GM23248 (cell line): ENCODE data around the gene PRLR. TPM values are rescaled to one million over a fixed set of nuclear protein-coding genes. Genes with fewer than 3 reads are reported as not detected.

Experiments
- DNase-seq: peaks from one replicate; pipeline ENCODE4 v3.0.0-alpha.2; 2015
- H2AFZ ChIP-seq: fragments of 200-600 bp; sonication (generic); 2 replicates; pipeline ENCODE4 v1.6.1; 2016; ENCODE audit warnings: antibody characterized with exemption
- H3F3A ChIP-seq: fragments of 200-600 bp; sonication (generic); 2 replicates; pipeline ENCODE4 v1.6.1; 2016; ENCODE audit warnings: mild to moderate bottlenecking, antibody characterized with exemption, mixed run types; ENCODE audit not compliant: insufficient read depth
- H3K27ac ChIP-seq: fragments of 200-600 bp; sonication (generic); 2 replicates; pipeline ENCODE4 v1.5.1; 2016; ENCODE audit warnings: mild to moderate bottlenecking
- H3K27me3 ChIP-seq: fragments of 200-600 bp; sonication (generic); replicated peaks from 2 replicates; pipeline ENCODE4 v1.6.1; 2016; ENCODE audit warnings: mild to moderate bottlenecking; ENCODE audit not compliant: insufficient read depth
- H3K36me3 ChIP-seq: fragments of 200-600 bp; sonication (generic); 2 replicates; pipeline ENCODE4 v1.6.1; 2016; ENCODE audit warnings: low read depth, mild to moderate bottlenecking
- H3K4me1 ChIP-seq: fragments of 200-600 bp; sonication (generic); 2 replicates; pipeline ENCODE4 v1.6.1; 2016; ENCODE audit warnings: mild to moderate bottlenecking; ENCODE audit not compliant: insufficient read depth
- H3K4me2 ChIP-seq: fragments of 200-600 bp; sonication (generic); one replicate; pipeline ENCODE4 v1.6.1; 2016; ENCODE audit warnings: mild to moderate bottlenecking; ENCODE audit not compliant: unreplicated experiment
- H3K4me3 ChIP-seq: fragments of 200-600 bp; sonication (generic); 2 replicates; pipeline ENCODE4 v1.5.1; 2016; ENCODE audit warnings: mild to moderate bottlenecking
- H3K79me2 ChIP-seq: fragments of 200-600 bp; sonication (generic); 2 replicates; pipeline ENCODE4 v1.6.1; 2016; ENCODE audit warnings: mild to moderate bottlenecking; ENCODE audit not compliant: insufficient read depth
- H3K9ac ChIP-seq: fragments of 200-600 bp; sonication (generic); 2 replicates; pipeline ENCODE4 v1.6.1; 2016; ENCODE audit warnings: mild to moderate bottlenecking
- H3K9me2 ChIP-seq: fragments of 200-600 bp; sonication (generic); 2 replicates; pipeline ENCODE4 v1.6.1; 2016; ENCODE audit warnings: mixed run types, mild to moderate bottlenecking, moderate library complexity; ENCODE audit not compliant: insufficient read depth
- H3K9me3 ChIP-seq: fragments of 200-600 bp; sonication (generic); one replicate; pipeline ENCODE4 v1.6.1; 2017; ENCODE audit warnings: low read depth
- H4K20me1 ChIP-seq: fragments of 200-600 bp; sonication (generic); 2 replicates; pipeline ENCODE4 v1.6.0; 2016; ENCODE audit not compliant: insufficient read depth
- EZH2 ChIP-seq: fragments of 200-600 bp; sonication (generic); IDR thresholded peaks from 2 replicates; pipeline ENCODE4 v1.6.1; 2018; ENCODE audit warnings: antibody characterized with exemption, mild to moderate bottlenecking; ENCODE audit not compliant: insufficient read depth, poor library complexity, severe bottlenecking
- EZH2phosphoT487 ChIP-seq: fragments of 200-600 bp; sonication (generic); IDR thresholded peaks from 2 replicates; pipeline ENCODE4 v1.6.1; 2018; ENCODE audit warnings: antibody characterized with exemption, moderate library complexity, mild to moderate bottlenecking, low read depth; ENCODE audit not compliant: insufficient read depth
- WGBS, 2 experiments: methylation state at CpG; one replicate each; pipeline ENCODE4 v1.1.6; 2015 to 2017; ENCODE audit warnings: low lambda C conversion rate in 2 of 2, low coverage in 1 of 2; ENCODE audit errors: missing lambda C conversion rate in 2 of 2; 5-methylcytosine and 5-hydroxymethylcytosine counted together
- in situ Hi-C: fragments of 300-500 bp; cut with MboI; formaldehyde crosslinking; loops from 2 replicates; pipeline ENCODE4 v1.15.0; 2020
- polyA plus RNA-seq: library from polyadenylated mRNA; unstranded; fragments of >200 nt; fragmentation: Nextera tagmentation; extraction: Ambion mirVana; gene quantifications from 2 replicates; pipeline ENCODE4 v1.2.1, GENCODE V29; 2016
- total RNA-seq: library from RNA; depleted of rRNA; stranded (reverse); fragments of >200 nt; shearing (Covaris generic); gene quantifications from 2 replicates; pipeline ENCODE4 v1.2.3, GENCODE V29; 2014

PRLR gene
- total and polyA plus RNA-seq, 2 experiments from 2014 or later, result 0.80 to 5.8 TPM

DNA sequence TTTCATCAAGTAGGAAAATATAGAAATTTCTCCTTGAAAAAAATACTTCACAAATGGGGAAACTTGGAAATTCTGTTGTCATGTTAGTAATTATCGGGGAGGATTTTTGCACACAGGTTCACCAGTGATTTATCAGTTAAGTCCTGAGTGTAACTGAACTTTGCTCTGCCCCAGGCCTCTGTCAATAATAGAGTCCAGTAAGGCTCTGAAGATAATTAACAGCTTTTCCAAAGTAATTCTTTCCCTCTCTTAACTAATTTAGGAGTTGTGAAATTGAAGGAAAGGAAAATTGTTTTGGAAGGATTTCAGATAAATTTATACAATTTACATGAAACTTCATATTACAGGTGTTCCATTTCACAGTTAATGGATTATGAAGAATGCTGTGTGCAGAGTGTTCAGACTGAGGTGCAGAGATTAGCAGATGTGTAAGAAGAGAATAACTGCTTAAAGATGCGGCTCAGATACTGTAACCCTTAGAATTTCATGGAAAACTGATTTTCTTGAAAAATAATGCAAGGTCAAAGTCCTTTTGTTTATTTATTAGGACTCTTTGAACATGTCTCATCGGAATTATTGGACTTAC lies 179.7 kb downstream of the PRLR start:
- no peak for DNase-seq
- TF ChIP-seq EZH2, result no peak
- no peak for TF ChIP-seq EZH2phosphoT487
- Histone ChIP-seq H3K27ac (no peak overlapping the region), H3K4me2 (no peak overlapping the region), H3K27me3 (no peaks in the 10 kb centered on the region), H3K9ac (no peak overlapping the region), H2AFZ (no peak overlapping the region), H3K36me3 (no peaks in the 10 kb centered on the region), H3F3A (peaks cover 26% of the 10 kb centered on the region), H3K9me3 (no peaks in the 10 kb centered on the region), H3K9me2 (no peaks in the 10 kb centered on the region), H3K4me3 (no peak overlapping the region), H3K4me1 (peaks cover 39% of the 10 kb centered on the region), H3K79me2 (no peaks in the 10 kb centered on the region), H4K20me1 (no peaks in the 10 kb centered on the region)
- in situ Hi-C loops, result no loop called here
- WGBS, 2 experiments, result 89 to 97% methylated on average over 3 of the region's 3 CpGs

DNA sequence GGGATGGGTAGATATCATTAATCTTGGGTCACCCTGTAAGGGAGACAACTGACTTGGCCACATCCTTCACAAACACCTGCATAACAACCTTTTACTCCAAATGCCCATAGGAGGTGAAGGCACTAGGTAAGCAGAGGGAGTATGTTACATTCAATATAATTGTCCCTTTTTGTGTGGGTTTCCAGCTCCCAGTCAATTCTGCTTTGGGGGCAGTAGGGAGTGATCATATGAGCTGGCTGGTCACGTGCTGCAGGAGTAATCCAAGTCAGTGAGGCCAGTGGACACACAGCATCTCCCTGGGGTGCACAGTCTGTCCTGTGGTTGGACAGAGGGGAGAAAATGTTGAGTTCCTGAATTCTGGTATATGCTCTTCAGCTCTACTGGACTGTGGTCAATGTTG lies 181.4 kb downstream of the PRLR start:
- Histone ChIP-seq H3K9me2 (no peaks in the 10 kb centered on the region), H3F3A (peaks cover 12% of the 10 kb centered on the region), H3K4me3 (no peak overlapping the region), H3K9me3 (no peaks in the 10 kb centered on the region), H3K4me1 (peaks cover 22% of the 10 kb centered on the region), H3K4me2 (no peak overlapping the region), H3K79me2 (no peaks in the 10 kb centered on the region), H3K36me3 (no peaks in the 10 kb centered on the region), H4K20me1 (no peaks in the 10 kb centered on the region), H3K27ac (no peak overlapping the region), H3K9ac (no peak overlapping the region), H3K27me3 (no peaks in the 10 kb centered on the region), H2AFZ (no peak overlapping the region)
- 95 to 100% methylated on average over 1 of the region's 1 CpG for WGBS, 2 experiments
- no peak for TF ChIP-seq EZH2
- TF ChIP-seq EZH2phosphoT487, result no peak
- in situ Hi-C loops, result no loop called here
- DNase-seq, result no peak

- H3K27ac ChIP-seq, result peak within 1 kb of the TSS; percentile 82
- peaks cover 17% of the 10 kb centered on the region for H3K4me1 ChIP-seq
- H2AFZ ChIP-seq, result no peak within 1 kb of the TSS
- in situ Hi-C loops, result no loop called here
- no peak for DNase-seq
- H3K9me2 ChIP-seq, result no peaks in the 10 kb centered on the region
- peak within 1 kb of the TSS; percentile 30 for H3K4me2 ChIP-seq
- H3K4me3 ChIP-seq, result no peak within 1 kb of the TSS
- H4K20me1 ChIP-seq, result no peaks in the 10 kb centered on the region
- no peaks in the 10 kb centered on the region for H3K79me2 ChIP-seq
- TF ChIP-seq EZH2 (no peak), EZH2phosphoT487 (no peak)
- H3K9me3 ChIP-seq, result no peaks in the 10 kb centered on the region
- 97 to 99% methylated on average over 8 of the region's 8 CpGs for WGBS, 2 experiments
- no peaks in the 10 kb centered on the region for H3K27me3 ChIP-seq
- peak within 1 kb of the TSS; percentile 37; the same call in 1 of the 2 replicates for H3K9ac ChIP-seq
- no peaks in the 10 kb centered on the region for H3K36me3 ChIP-seq
- H3F3A ChIP-seq, result peaks cover 11% of the 10 kb centered on the region
Observed at GRCh38 chr5:35047785-35048404, 182.4 kb downstream of the PRLR start, which contains the start of gene AGXT2. Gene AGXT2 (minus strand): TSS chr5:35047949. CDS start chr5:35047892, 57 bp downstream.

DNA sequence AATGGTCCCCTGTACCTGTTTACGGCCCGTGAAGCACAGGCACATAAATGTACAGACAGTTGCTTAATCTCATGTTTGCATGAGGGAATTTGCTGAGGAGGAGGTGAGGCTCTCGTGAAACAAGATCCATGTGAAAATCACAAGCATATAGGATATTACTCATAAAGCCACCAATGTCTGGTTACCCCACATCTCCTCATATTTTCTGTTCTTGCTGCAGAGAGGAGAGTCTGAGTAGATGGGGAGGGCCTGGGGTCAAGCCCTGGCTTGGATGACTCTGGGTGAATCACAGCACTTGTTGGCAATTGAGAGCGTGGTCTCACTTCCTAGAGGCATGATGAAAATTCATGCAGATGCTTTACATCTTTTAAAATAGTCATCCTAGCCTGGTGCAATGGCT lies 183.5 kb downstream of the PRLR start:
- H2AFZ ChIP-seq, result no peak overlapping the region
- peak overlapping the region; percentile 82 for H3K27ac ChIP-seq
- no peaks in the 10 kb centered on the region for H3K9me3 ChIP-seq

More for the DNA sequence above, 183.5 kb downstream of the PRLR start:
- Histone ChIP-seq H3K79me2 (no peaks in the 10 kb centered on the region), H3K4me2 (peak overlapping the region; percentile 41), H3K4me1 (peaks cover 19% of the 10 kb centered on the region), H3K9ac (no peak overlapping the region), H3K36me3 (no peaks in the 10 kb centered on the region), H3F3A (peaks cover 15% of the 10 kb centered on the region), H3K27me3 (no peaks in the 10 kb centered on the region), H3K9me2 (no peaks in the 10 kb centered on the region), H3K4me3 (no peak overlapping the region), H4K20me1 (no peaks in the 10 kb centered on the region)
- peak; percentile 97 for DNase-seq
- 20 to 28% methylated on average over 4 of the region's 4 CpGs for whole genome bisulfite sequencing, 2 experiments
- TF ChIP-seq EZH2phosphoT487 (0 out of 2 replicates have a peak, but pooled peaks have one; percentile 36), EZH2 (no peak)
- in situ Hi-C loops, result no loop called here
